HG02981 (cell line): ENCODE results near the gene MAML2.

Experiments used
- ATAC-seq: cut with Tn5 transposase; IDR thresholded peaks from one replicate; pipeline ENCODE4 v1.9.1; 2021; ENCODE audit warnings: mild to moderate bottlenecking, moderate library complexity; ENCODE audit not compliant: unreplicated experiment

Gene MAML2

GRCh38 chr11:95996621-95997235 is 346.3 kb downstream of the MAML2 start:
- ATAC-seq: no peak

- no peak for ATAC-seq
These were observed 348.7 kb downstream of the MAML2 start for GRCh38 chr11:95994329-95994728.

- no peak for ATAC-seq
These were observed 349.3 kb downstream of the MAML2 start for GRCh38 chr11:95993438-95994298.

DNA sequence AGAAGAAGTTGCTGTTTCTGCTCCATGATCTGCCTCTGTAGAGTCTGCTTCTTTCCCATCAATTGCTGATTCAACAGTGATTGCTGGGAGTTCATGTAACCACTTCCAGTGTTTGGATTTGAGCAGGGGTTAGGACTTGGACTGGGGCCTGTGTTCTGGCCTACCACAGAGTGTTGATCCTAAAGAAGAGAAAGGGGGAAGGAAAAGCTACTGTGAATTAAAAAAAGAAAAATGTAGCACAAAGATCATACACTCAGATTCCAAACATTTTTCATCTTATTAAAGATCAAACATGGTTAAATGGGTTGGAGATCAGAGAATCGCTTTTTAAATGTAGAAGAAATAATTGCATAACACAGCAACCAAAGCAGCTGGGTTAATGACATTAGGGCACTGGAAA is 351.4 kb downstream of the MAML2 start:
- no peak for ATAC-seq

DNA sequence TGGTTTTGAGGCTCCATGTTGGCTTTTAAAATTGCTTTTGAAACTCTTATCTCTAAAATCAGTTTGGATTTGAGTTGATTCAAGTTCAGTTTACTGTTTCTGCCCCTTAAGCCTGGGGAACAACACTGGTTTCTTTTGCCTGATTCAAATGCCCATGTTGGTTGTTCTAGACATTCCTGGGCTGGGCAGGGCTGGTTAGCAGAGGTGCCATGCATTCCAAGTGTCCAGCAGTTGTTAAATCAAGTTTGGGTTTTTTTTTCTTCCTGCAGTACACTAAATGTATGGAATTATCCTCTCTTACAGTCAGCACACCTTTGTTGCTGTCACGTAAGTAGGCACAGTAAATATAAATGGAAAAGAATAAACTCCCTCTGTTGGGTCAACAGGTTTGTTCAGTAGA is 351.9 kb downstream of the MAML2 start:
- no peak for ATAC-seq

DNA sequence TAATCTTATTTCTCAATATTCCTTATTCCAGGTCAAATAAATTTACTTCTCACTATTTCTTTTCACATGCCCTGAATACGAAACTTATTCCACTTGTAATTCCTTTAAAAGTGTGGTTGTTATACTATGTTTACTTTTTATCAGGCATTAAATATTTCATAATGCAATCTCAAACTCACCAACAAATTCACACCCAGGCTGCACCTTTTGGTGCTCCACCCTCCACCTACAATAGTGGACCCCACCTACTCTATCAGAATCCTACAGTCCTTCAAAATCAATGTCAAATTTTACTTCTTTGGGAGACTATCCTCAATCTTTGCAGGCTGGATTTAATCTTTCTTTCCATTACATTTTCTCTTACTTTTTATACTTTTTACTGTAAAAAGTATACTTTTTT is 353.2 kb downstream of the MAML2 start:
- no peak for ATAC-seq

GRCh38 chr11:95989076-95989605 is 353.9 kb downstream of the MAML2 start:
- no peak for ATAC-seq

DNA sequence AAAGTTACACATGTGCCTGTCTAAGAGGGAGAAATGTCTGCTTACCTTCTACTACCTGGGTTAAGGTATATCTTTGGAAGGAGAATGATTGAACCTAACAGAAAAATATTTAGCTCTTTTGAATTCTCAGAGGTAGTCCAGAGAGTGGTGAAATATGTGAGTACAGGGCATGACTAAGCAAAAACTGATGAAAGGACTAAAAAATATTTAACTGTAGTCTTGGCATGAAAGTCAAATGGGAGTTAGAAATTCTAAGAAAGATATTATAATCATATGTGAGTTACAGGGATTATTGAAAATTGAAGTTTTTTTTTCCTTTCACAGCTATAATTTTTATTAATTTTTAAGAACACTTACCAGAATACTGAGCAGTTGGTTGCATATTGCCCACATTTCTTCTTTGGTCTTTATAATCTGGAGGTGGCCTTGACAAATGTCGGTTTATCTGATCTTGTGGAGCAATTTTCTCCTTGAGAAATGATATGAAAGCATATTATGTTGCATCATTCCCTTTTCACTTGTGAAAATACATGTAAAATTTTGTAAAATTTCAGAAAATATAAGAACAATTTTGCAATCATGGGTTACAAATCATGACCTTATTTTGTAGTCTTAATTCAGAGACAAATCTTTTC is 357.7 kb downstream of the MAML2 start:
- ATAC-seq: no peak

DNA sequence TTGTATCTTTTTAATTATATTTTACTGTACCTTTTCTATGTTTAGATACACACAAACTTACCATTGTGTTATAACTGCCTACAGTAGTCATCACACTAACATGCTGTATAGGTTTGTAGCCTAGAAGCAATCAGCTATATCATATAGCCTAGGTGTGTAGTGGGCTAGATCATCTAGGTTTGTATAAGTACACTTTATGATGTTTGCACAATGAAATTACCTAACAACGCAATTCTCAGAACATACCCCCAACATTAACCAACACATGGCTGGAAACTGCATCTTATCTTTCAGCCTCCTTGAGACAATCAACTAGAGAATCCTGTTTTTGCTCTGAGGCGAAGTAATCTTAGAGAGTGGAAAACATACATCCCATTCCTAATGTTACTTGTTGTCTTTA is 358.9 kb downstream of the MAML2 start:
- no peak for ATAC-seq

- ATAC-seq: no peak
These were observed 365.3 kb downstream of the MAML2 start for GRCh38 chr11:95977534-95978174.

GRCh38 chr11:95976550-95976949 is 366.4 kb downstream of the MAML2 start:
- no peak for ATAC-seq

DNA sequence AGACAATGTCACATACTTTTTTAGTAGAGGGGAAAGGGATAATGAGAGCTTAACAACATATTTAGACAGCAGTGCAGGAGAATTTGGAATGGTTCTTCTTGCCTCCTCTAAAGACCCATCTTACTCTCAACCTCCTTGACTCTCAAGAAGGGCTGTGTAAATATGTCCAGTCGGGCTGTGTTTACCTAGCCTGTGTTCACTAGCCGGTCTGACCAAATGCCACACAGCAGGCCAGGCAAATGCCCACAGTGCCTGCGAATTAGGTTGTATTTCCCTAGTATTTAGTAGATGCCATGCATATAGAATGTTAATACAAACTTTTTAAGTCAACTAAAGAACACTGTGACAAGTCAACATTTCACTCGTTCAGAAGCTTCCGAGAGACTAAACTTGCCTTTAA is 367.7 kb downstream of the MAML2 start:
- ATAC-seq: no peak

GRCh38 chr11:95972060-95972459 is 370.9 kb downstream of the MAML2 start:
- no peak for ATAC-seq

GRCh38 chr11:95968585-95968984 is 374.4 kb downstream of the MAML2 start:
- ATAC-seq: no peak

DNA sequence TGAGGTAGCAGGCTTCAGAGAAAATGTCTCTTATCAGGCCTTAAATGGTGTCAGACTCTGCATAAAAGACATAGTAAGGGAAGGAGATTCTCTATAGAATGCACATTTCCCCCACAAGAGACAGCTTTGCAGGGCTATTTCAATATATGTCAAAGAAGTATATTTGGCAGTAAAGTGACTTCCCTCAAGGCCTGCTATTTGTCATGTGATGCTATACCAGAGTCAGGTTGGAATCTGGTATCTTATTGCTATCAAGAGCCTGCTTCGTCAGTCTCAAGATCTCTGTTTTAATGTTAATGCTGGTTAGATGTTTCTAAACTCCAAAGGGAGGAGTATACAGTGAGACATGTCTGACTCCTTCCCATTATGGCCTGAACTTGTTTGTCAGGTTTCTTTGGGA is 378.7 kb downstream of the MAML2 start:
- ATAC-seq: no peak

DNA sequence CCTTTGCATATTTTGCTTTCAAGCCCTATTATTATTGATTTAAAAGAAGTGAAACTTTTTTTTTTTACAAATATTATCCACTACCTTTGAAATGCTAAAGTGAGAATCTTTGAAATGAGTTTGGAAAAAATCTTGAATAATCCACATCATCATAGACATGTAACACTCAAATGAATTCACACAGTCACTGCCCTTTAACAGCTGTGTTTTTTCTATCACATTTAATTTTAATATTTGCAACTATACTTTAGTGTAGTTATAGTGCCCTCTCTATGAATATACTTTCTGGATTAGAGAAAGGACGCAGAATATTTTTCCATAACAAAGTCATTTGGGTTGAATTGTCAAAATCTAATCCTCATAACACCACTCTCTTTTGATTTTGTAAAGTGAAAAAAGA is 381.2 kb downstream of the MAML2 start:
- ATAC-seq: no peak

- no peak for ATAC-seq
These were observed 392.1 kb downstream of the MAML2 start for GRCh38 chr11:95950905-95951304.

DNA sequence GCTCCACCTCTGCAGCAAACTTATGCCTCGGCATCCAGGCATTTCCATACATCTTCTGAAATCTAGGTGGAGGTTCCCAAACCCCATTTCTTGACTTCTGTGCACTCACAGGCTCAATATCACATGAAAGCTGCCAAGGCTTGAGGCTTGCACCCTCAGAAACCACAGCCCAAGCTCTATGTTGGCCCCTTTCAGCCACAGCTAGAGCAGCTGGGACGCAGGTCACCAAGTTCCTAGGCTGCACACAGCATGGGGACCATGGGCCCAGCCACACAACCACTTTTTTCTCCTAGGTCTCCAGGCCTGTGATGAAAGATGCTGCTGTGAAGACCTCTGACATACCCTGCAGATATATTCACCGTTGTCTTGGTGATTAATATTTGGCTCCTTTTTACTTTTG is 394.4 kb downstream of the MAML2 start:
- no peak for ATAC-seq

DNA sequence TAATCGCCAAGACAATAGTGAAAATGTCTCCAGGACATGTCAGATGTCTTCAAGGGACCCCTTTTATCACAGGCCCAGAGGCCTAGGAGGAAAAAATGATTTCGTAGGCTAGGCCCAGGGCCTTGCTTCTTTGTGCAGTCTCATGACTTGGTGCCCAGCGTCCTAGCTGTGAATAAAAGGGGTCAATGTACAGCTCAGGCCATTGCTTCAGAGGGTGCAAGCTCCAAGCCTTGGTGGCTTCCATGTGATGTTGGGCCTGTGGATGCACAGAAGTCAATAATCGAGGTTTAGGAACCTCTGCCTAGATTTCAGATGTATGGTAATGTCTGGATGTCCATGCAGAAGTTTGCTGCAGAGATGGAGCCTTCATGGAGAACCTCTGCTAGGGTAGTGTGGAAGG is 398.4 kb downstream of the MAML2 start:
- ATAC-seq: no peak

DNA sequence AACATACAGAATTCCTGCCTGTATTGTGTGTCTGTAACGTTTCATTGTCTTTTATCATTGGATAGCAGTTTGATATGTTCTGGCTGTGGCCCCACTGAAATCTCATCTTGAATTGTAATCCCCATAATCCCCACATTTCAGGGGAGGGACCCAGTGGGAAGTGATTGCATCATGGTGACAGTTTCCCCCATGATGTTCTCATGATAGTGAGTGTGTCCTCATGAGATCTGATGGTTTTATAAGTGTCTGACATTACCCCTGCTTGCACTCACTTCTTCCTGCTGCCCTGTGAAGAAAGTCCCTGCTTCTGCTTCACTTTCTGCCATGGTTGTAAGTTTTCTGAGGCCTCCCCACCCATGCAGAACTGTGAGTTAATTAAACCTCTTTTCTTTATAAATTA is 399.4 kb downstream of the MAML2 start:
- no peak for ATAC-seq

DNA sequence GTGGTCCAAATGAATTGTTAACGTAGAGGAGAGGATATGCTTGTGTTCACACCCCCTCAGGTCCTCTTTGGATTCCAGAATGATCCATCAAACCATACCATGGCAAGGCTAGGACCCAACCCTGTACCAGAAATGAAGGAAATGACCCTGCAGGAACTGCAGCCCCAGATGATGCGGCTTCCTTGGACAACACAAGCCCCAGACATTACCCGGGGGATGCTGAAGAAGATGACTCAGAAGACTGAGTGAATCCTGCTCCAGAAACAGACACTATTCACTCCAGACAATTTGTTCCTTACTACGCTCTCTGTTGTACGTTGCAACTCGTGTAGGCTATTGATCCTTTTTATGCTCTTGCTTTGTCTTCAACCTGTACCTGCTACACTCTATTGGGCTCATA is 403.9 kb downstream of the MAML2 start:
- ATAC-seq: no peak
